Smooth muscle cell (in vitro differentiated cells): ENCODE measurements around the gene TMEM229A. TPM values are rescaled to one million over a fixed set of nuclear protein-coding genes. Genes with fewer than 3 reads are reported as not detected.
A peak's percentile ranks its signal among the peaks of the same experiment; 100 is the strongest.

Experiments used
- DNase-seq: peaks from one replicate; lab custom pipeline; 2025; ENCODE audit not compliant: unreplicated experiment; lab: John Stamatoyannopoulos, UW
- H2AFZ ChIP-seq: fragments of 200-600 bp; sonication (generic); 2 replicates; pipeline ENCODE4 v1.6.0; 2016; ENCODE audit warnings: antibody characterized with exemption, low read depth, mild to moderate bottlenecking
- H3F3A ChIP-seq: fragments of 200-600 bp; sonication (generic); 2 replicates; pipeline ENCODE4 v1.6.0; 2017; ENCODE audit warnings: antibody characterized with exemption, low read depth
- H3K27ac ChIP-seq: fragments of 200-600 bp; sonication (generic); 2 replicates; pipeline ENCODE4 v1.5.1; 2016; ENCODE audit warnings: low read depth, mild to moderate bottlenecking
- H3K27me3 ChIP-seq: fragments of 200-600 bp; sonication (generic); 2 replicates; pipeline ENCODE4 v1.6.1; 2016; ENCODE audit warnings: low read depth, mild to moderate bottlenecking
- H3K36me3 ChIP-seq: fragments of 200-600 bp; sonication (generic); 2 replicates; pipeline ENCODE4 v1.5.1; 2016; ENCODE audit warnings: low read depth
- H3K4me1 ChIP-seq: fragments of 200-600 bp; sonication (generic); 2 replicates; pipeline ENCODE4 v1.5.1; 2016; ENCODE audit warnings: low read depth
- H3K4me2 ChIP-seq: fragments of 200-600 bp; sonication (generic); 2 replicates; pipeline ENCODE4 v1.6.0; 2016; ENCODE audit warnings: mild to moderate bottlenecking
- H3K4me3 ChIP-seq: fragments of 200-600 bp; sonication (generic); 2 replicates; pipeline ENCODE4 v1.5.1; 2016; ENCODE audit warnings: mild to moderate bottlenecking
- H3K79me2 ChIP-seq: fragments of 200-600 bp; sonication (generic); 2 replicates; pipeline ENCODE4 v1.6.0; 2016; ENCODE audit warnings: low read depth, mild to moderate bottlenecking
- H3K9ac ChIP-seq: fragments of 200-600 bp; sonication (generic); 2 replicates; pipeline ENCODE4 v1.6.0; 2016; ENCODE audit warnings: low read depth
- H3K9me3 ChIP-seq: fragments of 200-600 bp; sonication (generic); replicated peaks from 2 replicates; pipeline ENCODE4 v1.5.1; 2016; ENCODE audit warnings: low read depth
- H4K20me1 ChIP-seq: fragments of 200-600 bp; sonication (generic); 2 replicates; pipeline ENCODE4 v1.6.0; 2016; ENCODE audit warnings: low read depth
- WGBS: methylation state at CpG from one replicate; pipeline ENCODE4 v1.1.7; 2016; ENCODE audit warnings: low lambda C conversion rate; 5-methylcytosine and 5-hydroxymethylcytosine counted together
- polyA plus RNA-seq: library from polyadenylated mRNA; unstranded; fragments of >200 nt; fragmentation: Nextera tagmentation; extraction: Ambion mirVana; gene quantifications from 2 replicates; pipeline ENCODE4 v1.2.1, GENCODE V29; 2016
- total RNA-seq: library from RNA; depleted of rRNA; stranded (reverse); fragments of >200 nt; gene quantifications from 2 replicates; pipeline ENCODE4 v1.2.3, GENCODE V29; 2014
- TF ChIP-seq, protein P1 (sequence below): fragments of 200-600 bp; sonication (generic); IDR thresholded peaks from 2 replicates; pipeline ENCODE4 v1.5.1; 2017; ENCODE audit warnings: borderline replicate concordance, mild to moderate bottlenecking, antibody characterized with exemption; ENCODE audit not compliant: insufficient read depth, poor library complexity, severe bottlenecking

Gene TMEM229A
- total and polyA plus RNA-seq, 2 experiments from 2014 or later: not detected

GRCh38 chr7:124034754-124035100, 1.9 kb upstream of the TMEM229A start:
- Histone ChIP-seq H3K27ac (no peak overlapping the region), H2AFZ (no peak overlapping the region), H3K4me3 (no peak overlapping the region), H3K36me3 (no peaks in the 10 kb centered on the region), H4K20me1 (no peaks in the 10 kb centered on the region), H3K9me3 (no peaks in the 10 kb centered on the region), H3K4me1 (peaks cover 7% of the 10 kb centered on the region), H3K79me2 (no peaks in the 10 kb centered on the region), H3K9ac (no peak overlapping the region), H3F3A (no peaks in the 10 kb centered on the region), H3K4me2 (no peak overlapping the region), H3K27me3 (peaks cover 46% of the 10 kb centered on the region)
- no peak for DNase-seq
- TF ChIP-seq, protein P1, sequence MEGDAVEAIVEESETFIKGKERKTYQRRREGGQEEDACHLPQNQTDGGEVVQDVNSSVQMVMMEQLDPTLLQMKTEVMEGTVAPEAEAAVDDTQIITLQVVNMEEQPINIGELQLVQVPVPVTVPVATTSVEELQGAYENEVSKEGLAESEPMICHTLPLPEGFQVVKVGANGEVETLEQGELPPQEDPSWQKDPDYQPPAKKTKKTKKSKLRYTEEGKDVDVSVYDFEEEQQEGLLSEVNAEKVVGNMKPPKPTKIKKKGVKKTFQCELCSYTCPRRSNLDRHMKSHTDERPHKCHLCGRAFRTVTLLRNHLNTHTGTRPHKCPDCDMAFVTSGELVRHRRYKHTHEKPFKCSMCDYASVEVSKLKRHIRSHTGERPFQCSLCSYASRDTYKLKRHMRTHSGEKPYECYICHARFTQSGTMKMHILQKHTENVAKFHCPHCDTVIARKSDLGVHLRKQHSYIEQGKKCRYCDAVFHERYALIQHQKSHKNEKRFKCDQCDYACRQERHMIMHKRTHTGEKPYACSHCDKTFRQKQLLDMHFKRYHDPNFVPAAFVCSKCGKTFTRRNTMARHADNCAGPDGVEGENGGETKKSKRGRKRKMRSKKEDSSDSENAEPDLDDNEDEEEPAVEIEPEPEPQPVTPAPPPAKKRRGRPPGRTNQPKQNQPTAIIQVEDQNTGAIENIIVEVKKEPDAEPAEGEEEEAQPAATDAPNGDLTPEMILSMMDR: no peak
- WGBS: 94% methylated on average over 1 of the region's 1 CpG

- Histone ChIP-seq H3K9me3 (no peaks in the 10 kb centered on the region), H3K4me1 (peaks cover 7% of the 10 kb centered on the region), H3K4me3 (no peak overlapping the region), H3K79me2 (no peaks in the 10 kb centered on the region), H2AFZ (no peak overlapping the region), H3K4me2 (no peak overlapping the region), H3K27ac (no peak overlapping the region), H3F3A (no peaks in the 10 kb centered on the region), H3K9ac (no peak overlapping the region), H3K36me3 (no peaks in the 10 kb centered on the region), H4K20me1 (no peaks in the 10 kb centered on the region), H3K27me3 (peaks cover 46% of the 10 kb centered on the region)
- TF ChIP-seq, protein P1: no peak
- WGBS: 72% methylated on average over 16 of the region's 16 CpGs
- DNase-seq: no peak
Measured at GRCh38 chr7:124033807-124034753, 1.2 kb upstream of the TMEM229A start.

GRCh38 chr7:124033095-124033806, 384 bp upstream of the TMEM229A start:
- Histone ChIP-seq H2AFZ (peak overlapping the region; percentile 30), H4K20me1 (no peaks in the 10 kb centered on the region), H3K27me3 (peaks cover 46% of the 10 kb centered on the region), H3K36me3 (no peaks in the 10 kb centered on the region), H3K79me2 (no peaks in the 10 kb centered on the region), H3K9ac (no peak overlapping the region), H3K4me1 (peaks cover 7% of the 10 kb centered on the region), H3K4me3 (peak overlapping the region; percentile 66), H3K9me3 (no peaks in the 10 kb centered on the region), H3K4me2 (peak overlapping the region; percentile 100), H3F3A (no peaks in the 10 kb centered on the region), H3K27ac (no peak overlapping the region)
- DNase-seq: no peak
- WGBS: 6% methylated on average over 25 of the region's 70 CpGs
- TF ChIP-seq, protein P1: no peak
